KOPT-K1 (cell line): ENCODE measurements around the gene ZSCAN2.
"Not testable (repeated sequence)": the region's sequence is repeated elsewhere in the genome, so short reads cannot be mapped to it uniquely, and the experiment has no call there.

Source experiments
- H3K27ac ChIP-seq: fragments of 200-600 bp; sonication (generic); 2 replicates; pipeline ENCODE4 v1.5.1; 2016; ENCODE audit warnings: antibody characterized with exemption, mild to moderate bottlenecking, low read depth, low read length; ENCODE audit not compliant: poor library complexity, severe bottlenecking
- H3K36me3 ChIP-seq: fragments of 200-600 bp; sonication (generic); 2 replicates; pipeline ENCODE4 v1.5.1; 2017; ENCODE audit warnings: antibody characterized with exemption, mild to moderate bottlenecking, low read length, moderate library complexity; ENCODE audit not compliant: insufficient read depth
- H3K9me3 ChIP-seq: fragments of 200-600 bp; sonication (generic); 2 replicates; pipeline ENCODE4 v1.5.1; 2017; ENCODE audit warnings: antibody characterized with exemption, low read length, mild to moderate bottlenecking; ENCODE audit not compliant: insufficient read depth, poor library complexity, severe bottlenecking

The ZSCAN2 gene

GRCh38 chr15:84600687-84601554, at the start of gene ZSCAN2:
TSS of gene ZSCAN2 (plus strand) at chr15:84601009. CDS start at chr15:84603928, 2,919 bp downstream.
- Histone ChIP-seq H3K9me3 (no peaks in the 10 kb centered on the region), H3K36me3 (peaks cover 23% of the 10 kb centered on the region), H3K27ac (peak within 1 kb of the TSS; percentile 97)

- not testable (repeated sequence) for H3K36me3 ChIP-seq, H3K9me3 ChIP-seq, H3K27ac ChIP-seq
Observed at GRCh38 chr15:84551624-84552023, 49.2 kb upstream of the ZSCAN2 start.

DNA sequence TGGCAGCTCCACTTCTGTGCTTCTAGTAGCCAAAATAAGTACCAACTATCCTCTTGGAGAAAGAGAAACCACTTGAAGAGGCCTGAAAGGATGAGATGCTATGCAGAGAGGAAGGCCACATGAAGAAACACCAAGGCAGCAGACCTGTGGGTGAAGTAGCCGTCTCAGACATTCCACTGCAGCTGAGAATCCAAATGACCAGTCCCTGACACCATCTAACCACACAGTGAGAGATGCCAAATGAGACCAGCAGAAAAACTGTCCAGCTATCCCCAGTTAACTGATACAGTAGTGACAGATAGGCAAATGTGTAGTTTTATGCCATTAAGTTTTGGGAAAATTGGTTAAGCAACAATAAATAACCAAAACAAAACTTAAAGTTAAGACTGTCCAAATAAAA, 47.9 kb upstream of the ZSCAN2 start:
- H3K27ac ChIP-seq, result no peak overlapping the region
- H3K9me3 ChIP-seq, result no peaks in the 10 kb centered on the region

DNA sequence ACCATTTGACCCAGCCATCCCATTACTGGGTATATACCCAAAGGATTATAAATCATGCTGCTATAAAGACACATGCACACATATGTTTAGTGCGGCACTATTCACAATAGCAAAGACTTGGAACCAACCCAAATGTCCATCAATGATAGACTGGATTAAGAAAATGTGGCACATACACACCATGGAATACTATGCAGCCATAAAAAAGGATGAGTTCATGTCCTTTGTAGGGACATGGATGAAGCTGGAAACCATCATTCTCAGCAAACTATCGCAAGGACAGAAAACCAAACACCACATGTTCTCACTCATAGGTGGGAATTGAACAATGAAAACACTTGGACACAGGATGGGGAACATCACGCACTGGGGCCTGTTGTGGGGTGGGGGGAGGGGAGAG, 44.1 kb upstream of the ZSCAN2 start:
- not testable (repeated sequence) for H3K27ac ChIP-seq, H3K9me3 ChIP-seq, H3K36me3 ChIP-seq

More for the DNA sequence above, 47.9 kb upstream of the ZSCAN2 start:
- no peaks in the 10 kb centered on the region for H3K36me3 ChIP-seq

DNA sequence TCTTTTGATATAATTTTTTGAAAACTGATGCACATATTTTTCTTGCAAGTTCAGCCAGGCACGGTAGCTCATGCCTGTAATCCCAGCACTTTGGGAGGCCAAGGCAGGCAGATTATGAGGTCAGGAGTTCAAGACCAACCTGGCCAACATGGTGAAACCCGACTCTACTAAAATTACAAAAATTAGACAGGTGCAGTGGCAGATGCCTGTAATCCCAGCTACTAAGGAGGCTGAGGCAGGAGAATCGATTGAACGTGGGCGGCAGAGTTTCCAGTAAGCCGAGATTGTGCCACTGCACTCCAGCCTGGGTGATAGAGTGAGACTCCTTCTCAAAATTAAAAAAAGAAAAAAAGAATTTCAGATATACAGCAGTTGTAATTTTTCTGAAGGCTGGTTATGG, 32.8 kb upstream of the ZSCAN2 start:
- H3K27ac ChIP-seq, H3K36me3 ChIP-seq, H3K9me3 ChIP-seq: not testable (repeated sequence)

DNA sequence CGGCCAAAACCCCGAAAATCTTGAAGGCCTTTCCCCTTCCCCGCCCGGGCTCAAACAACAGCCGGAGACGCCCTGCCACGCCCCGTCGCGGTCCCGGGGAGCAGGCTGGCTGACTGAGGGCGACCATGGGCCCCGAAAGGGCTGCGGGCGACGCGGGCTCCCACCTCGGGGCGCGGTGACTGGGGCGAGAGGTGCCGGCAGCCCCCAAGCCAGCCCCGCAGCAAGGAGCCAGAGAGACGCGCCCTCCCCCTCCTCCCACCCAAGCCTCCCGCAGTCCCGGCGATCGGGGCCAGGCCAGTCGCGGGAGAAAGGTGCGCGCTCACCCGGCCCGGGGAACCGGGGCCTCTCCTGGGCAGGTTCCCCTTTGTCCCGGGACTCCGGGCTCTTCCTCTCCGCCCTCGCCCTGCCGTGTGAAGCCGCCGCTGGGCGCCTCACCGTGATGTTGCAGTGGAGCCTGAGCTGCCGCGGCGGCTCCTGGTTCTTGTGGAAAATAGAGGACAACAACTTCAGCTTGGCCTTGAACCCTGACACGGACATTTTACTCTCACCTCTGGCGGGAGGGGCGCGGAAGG, 30.6 kb upstream of the ZSCAN2 start:
- Histone ChIP-seq H3K27ac (peak overlapping the region; percentile 63), H3K36me3 (no peaks in the 10 kb centered on the region), H3K9me3 (no peaks in the 10 kb centered on the region)

GRCh38 chr15:84572231-84572630, 28.6 kb upstream of the ZSCAN2 start:
- H3K27ac ChIP-seq, result no peak overlapping the region
- no peaks in the 10 kb centered on the region for H3K36me3 ChIP-seq
- no peaks in the 10 kb centered on the region for H3K9me3 ChIP-seq

DNA sequence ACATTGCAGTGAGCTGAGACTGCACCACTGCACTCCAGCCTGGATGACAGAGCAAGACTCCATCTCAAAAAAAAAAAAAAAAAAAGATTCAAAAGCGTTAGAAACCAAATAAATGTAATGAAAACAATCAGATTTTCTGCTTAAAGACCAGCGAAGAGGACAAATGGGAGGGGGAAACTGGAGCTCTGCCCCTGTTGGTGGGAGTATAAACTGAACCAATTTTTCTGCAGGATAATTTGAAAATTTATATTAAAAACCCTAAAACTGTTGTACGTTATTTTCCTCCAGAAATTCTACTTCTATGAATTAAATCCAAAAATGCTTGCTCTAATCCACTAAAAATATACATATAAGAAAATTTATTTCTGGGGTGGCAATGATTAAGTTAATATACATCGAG, 25.3 kb upstream of the ZSCAN2 start:
- Histone ChIP-seq H3K27ac (no peak overlapping the region), H3K9me3 (no peaks in the 10 kb centered on the region)

DNA sequence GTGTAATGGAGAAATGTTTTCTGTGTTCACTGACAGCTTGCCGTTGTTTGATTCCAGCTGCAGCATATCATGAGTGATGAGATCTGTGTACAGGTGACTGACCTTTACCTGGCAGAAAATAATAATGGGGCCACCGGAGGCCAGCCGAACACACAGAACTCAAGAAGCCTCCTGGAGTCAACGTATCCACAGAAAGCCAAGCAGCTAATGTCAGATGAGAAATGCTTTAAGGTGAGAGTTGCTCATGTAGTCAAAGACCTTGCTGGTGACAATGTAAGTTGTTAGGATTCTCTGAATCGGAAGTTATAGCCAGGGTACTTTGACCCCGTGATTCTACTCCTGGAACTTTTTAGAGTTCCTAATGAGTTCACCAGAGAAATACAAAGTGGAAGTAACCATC, 22.9 kb upstream of the ZSCAN2 start:
- not testable (repeated sequence) for H3K36me3 ChIP-seq, H3K9me3 ChIP-seq, H3K27ac ChIP-seq

More for the DNA sequence above, 25.3 kb upstream of the ZSCAN2 start:
- H3K36me3 ChIP-seq, result no peaks in the 10 kb centered on the region

DNA sequence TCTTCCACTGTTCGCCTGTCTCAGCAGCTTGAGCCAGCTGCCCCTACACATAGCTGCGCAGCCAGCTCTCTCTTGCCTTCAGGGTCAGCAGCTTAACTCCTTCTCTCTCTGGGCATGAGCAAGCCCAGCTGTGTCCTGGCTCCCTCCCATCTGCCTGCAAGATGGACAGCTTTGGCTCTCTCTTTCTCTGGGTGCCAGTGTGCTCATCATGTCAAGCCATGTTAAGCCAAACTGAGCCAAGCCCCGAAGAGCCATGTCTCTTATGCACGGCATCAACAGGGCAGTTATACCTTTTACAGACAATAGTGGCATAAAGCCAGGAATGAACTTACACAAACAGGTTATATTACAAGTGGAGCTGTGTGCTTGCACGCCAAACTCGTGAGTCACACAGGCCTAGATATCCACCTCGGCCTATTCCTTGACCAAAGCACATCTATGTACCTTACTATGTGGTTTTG, 21.5 kb upstream of the ZSCAN2 start:
- H3K9me3 ChIP-seq, H3K27ac ChIP-seq, H3K36me3 ChIP-seq: not testable (repeated sequence)

DNA sequence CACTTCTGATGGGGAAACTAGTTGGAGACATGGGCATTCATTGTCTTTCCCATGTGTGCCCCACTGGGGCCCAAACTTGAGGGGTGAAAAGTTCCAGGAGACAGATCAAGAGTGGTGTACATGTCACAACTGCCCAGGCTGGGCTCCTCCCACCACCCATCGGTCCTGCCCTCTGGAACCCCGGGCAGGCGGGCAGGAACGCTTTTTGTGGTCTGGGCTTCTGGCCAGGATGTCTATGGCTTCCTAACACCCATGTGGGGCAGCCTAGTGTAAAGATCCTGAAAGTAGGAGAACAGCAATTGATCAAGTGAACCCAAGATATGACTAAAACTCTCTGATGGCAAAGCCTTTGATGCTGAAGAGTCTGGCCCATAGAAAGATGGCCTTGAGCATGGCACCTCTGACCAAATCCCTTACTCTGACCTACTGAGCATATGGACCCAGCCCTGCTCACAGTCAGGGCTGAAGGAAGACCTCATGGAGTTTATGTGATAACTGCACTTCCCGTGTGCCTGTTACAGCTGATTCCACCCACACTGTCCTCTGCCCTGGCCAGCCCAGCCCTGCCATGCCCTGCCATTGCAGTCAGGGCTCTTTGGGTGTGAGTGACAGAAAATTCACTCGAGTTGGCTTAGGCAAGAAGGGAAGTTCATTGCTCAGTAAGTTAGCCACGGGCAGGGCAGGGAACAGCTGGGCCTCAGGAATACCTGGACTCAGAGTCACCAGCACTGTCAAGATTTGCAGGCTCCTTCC, 19.0 kb upstream of the ZSCAN2 start:
- not testable (repeated sequence) for H3K9me3 ChIP-seq, H3K36me3 ChIP-seq, H3K27ac ChIP-seq

GRCh38 chr15:84582583-84583157, 18.1 kb upstream of the ZSCAN2 start:
- Histone ChIP-seq H3K27ac (no peak overlapping the region), H3K36me3 (no peaks in the 10 kb centered on the region), H3K9me3 (no peaks in the 10 kb centered on the region)

- not testable (repeated sequence) for H3K9me3 ChIP-seq, H3K27ac ChIP-seq, H3K36me3 ChIP-seq
Observed at GRCh38 chr15:84583921-84584320, 16.9 kb upstream of the ZSCAN2 start.

DNA sequence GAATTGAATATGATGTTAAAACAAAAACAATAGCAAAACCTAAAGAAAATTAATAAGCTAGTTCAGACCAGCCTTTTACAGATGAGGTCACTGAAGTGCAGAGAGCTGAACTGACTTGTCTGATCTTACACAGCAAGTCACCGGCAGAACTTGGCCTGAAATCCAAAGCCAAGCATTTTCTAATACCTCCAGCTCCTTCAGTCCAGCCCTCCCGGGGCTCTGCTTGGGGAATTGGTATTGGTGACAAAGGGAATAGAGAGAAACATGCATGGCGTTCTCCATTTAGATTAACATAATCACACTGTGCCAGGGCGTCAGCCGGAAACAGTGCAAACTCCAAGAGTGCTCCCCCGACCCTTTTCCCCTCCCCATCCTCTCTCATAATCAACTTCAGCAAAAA, 14.1 kb upstream of the ZSCAN2 start:
- Histone ChIP-seq H3K9me3 (no peaks in the 10 kb centered on the region), H3K36me3 (no peaks in the 10 kb centered on the region), H3K27ac (no peak overlapping the region)
